Esophagus squamous epithelium (tissue), 4 donors: ENCODE results near the gene IP6K3.

Experiments used
- POLR2A ChIP-seq, 4 donors: fragments of 450-650 bp; IDR thresholded peaks; one replicate each; pipeline ENCODE4 v1.6.1; 2017; ENCODE audit warnings: antibody characterized with exemption in 4 of 4, mild to moderate bottlenecking in 4 of 4, moderate library complexity in 3 of 4
- TF ChIP-seq, protein P1 (sequence below), 6 experiments: fragments of 450-650 bp in 4 of 6; fragments of 200-600 bp in 2 of 6; sonication (generic) in 2 of 6; IDR thresholded peaks; one replicate each; pipeline ENCODE4 v1.5.1; 2016 to 2019; ENCODE audit warnings: antibody characterized with exemption in 6 of 6, mild to moderate bottlenecking in 4 of 6, moderate library complexity in 4 of 6

- TF ChIP-seq, protein P1, sequence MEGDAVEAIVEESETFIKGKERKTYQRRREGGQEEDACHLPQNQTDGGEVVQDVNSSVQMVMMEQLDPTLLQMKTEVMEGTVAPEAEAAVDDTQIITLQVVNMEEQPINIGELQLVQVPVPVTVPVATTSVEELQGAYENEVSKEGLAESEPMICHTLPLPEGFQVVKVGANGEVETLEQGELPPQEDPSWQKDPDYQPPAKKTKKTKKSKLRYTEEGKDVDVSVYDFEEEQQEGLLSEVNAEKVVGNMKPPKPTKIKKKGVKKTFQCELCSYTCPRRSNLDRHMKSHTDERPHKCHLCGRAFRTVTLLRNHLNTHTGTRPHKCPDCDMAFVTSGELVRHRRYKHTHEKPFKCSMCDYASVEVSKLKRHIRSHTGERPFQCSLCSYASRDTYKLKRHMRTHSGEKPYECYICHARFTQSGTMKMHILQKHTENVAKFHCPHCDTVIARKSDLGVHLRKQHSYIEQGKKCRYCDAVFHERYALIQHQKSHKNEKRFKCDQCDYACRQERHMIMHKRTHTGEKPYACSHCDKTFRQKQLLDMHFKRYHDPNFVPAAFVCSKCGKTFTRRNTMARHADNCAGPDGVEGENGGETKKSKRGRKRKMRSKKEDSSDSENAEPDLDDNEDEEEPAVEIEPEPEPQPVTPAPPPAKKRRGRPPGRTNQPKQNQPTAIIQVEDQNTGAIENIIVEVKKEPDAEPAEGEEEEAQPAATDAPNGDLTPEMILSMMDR (IDR thresholded peaks at IDR 0.05) = peak in 2 of 6 experiments; percentile 38 to 60
- no peak for TF ChIP-seq POLR2A (IDR thresholded peaks at IDR 0.05)
Measured at GRCh38 chr6:33672808-33673207, 73.9 kb downstream of the IP6K3 start.
